Keratinocyte (primary cell): Measurements from ENCODE around the gene SERBP1.

Experiments used
- EZH2 ChIP-seq: IDR thresholded peaks from one replicate; pipeline ENCODE4 v1.6.1; 2012; ENCODE audit warnings: inconsistent platforms, mild to moderate bottlenecking, low read length, moderate library complexity
- TF ChIP-seq, protein P1 (sequence below), 3 experiments: IDR thresholded peaks in 1 of 3; conservative IDR thresholded peaks in 1 of 3; optimal IDR thresholded peaks in 1 of 3; 2 replicates in 2 of 3; 3 replicates in 1 of 3; pipeline versions ENCODE3 to v1.5.1; 2011; ENCODE audit warnings: low read length in 3 of 3, mild to moderate bottlenecking in 3 of 3, moderate library complexity in 2 of 3, control low read depth in 1 of 3, inconsistent platforms in 1 of 3; ENCODE audit not compliant: insufficient read depth in 2 of 3; ENCODE audit errors: extremely low read depth in 1 of 3

DNA sequence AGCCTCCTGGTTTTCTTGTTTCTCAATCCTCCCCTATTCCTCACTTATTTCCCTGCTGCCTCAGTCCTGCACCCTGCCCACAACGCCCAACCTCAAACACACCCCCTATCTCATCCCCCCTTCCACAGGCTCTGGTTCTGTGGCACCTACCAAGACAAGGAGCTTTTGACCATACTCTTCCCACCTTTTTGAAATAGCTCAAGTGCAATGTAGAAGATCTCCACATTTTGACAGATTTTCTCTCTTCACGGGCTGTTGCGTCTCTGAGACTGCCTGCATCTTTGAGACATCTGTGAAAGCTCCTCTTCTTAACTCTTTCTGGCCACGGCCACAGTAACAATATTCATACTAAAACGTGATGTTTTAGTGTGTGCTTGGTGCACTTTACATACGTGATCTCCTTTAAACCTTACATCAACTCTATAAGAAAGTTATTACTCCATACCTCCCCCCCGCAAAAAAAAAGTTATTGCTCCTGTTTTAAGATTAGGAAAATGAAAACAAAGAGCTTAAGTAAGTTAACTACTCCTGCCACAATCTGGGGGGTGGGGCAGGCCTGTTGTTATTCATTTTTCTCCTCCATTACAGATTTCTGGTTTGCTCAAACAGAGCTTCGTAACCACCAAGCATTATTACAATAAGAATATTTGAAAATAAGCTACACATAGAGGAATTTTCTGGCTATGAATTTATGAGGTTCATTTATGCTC lies 1.8 kb upstream of the SERBP1 start:
- TF ChIP-seq, protein P1, sequence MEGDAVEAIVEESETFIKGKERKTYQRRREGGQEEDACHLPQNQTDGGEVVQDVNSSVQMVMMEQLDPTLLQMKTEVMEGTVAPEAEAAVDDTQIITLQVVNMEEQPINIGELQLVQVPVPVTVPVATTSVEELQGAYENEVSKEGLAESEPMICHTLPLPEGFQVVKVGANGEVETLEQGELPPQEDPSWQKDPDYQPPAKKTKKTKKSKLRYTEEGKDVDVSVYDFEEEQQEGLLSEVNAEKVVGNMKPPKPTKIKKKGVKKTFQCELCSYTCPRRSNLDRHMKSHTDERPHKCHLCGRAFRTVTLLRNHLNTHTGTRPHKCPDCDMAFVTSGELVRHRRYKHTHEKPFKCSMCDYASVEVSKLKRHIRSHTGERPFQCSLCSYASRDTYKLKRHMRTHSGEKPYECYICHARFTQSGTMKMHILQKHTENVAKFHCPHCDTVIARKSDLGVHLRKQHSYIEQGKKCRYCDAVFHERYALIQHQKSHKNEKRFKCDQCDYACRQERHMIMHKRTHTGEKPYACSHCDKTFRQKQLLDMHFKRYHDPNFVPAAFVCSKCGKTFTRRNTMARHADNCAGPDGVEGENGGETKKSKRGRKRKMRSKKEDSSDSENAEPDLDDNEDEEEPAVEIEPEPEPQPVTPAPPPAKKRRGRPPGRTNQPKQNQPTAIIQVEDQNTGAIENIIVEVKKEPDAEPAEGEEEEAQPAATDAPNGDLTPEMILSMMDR (optimal IDR thresholded peaks at IDR 0.05 in 1 of 3, IDR thresholded peaks at IDR 0.05 in 1 of 3, conservative IDR thresholded peaks at IDR 0.05 in 1 of 3; ENCODE audit: extremely low read depth in 1 of 3, insufficient read depth in 2 of 3, low read length in 3 of 3) = no peak
- no peak for TF ChIP-seq EZH2
